ENCODE results near the gene KRT36.

Gene KRT36

DNA sequence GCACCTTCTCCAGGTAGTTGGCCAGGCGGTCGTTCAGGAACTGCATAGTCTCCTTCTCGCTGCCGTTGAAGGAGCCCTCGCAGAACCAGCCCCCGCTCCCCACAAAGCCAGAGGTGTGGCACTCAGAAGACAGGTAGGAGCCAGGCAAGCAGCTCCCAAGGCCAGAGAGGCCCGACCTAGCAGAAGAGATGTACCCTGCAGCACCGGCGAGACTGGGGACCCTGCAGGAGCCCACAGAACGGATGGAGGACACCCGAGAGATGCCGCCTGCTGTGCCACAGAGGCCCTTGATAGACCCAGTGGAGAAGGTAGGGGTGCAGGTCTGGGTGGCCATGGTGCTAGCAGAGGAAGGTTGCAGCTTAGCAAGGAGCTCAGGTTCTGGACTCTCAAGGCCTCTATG lies at the start of gene KRT36:
Gene KRT36 (minus strand): TSS at position 380 of the 400 bp plus-strand sequence. CDS start 46 bp downstream, at position 334.
- DNase-seq: no peak

DNA sequence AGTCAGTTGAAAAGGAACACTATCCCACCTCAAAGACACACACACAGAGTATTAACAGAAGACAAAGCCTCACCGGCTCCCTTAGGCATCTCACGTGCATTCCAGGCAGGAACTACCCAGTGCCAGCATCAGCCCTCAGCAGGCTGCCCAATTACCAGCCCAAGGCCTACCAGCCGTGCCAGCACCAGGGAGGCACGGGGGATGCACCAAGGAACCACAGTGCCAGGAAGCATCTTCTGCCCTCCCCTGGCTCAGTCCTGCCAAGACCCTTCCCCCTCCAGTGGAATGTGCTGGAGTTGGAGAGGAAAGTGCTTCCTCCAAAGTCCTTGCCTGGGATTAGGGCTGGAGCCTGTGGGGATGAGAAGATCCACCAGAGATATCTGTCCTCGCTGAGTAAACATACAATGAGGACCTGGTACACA lies 49.4 kb upstream of the KRT36 start:
- no peak for DNase-seq

DNA sequence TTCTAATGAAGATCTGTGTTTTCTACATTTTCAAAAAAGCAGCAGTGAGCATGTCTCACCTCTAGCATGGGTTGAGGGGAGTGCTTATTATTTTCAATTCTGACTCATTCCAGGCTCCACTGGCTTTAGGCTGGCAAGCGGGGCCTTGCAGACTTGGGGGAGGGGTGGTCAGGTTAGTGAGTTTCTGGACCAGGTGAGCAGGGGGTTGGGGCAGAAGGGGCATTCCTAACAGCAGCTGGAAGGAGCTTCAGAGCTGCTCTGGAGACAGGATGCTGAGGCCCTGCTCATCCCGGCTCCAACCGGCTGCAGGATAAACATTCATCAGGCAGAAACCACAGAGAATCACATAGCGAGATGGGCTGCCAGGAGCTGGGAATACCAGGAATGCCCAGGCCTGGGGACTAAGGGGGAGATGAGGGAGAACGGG lies 48.9 kb upstream of the KRT36 start:
- no peak for DNase-seq

DNA sequence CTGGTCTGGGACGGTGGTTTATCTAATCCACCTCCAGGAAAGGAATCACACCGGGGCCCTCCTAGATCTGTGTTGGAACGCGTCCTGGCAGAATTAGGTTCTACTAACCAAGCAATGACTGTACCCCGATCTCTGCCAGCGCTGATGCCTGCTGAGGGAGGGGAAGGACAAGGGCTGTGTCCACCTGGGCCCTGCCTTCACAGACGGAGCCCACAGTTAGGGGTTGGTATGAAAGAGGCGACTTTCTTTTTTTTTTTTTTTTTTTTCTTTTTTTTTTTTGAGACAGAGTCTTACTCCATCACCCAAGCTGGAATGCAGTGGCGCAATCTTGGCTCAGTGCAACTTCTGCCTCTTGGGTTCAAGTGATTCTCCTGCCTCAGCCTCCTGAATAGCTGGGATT lies 48.3 kb upstream of the KRT36 start:
- no peak for DNase-seq

DNA sequence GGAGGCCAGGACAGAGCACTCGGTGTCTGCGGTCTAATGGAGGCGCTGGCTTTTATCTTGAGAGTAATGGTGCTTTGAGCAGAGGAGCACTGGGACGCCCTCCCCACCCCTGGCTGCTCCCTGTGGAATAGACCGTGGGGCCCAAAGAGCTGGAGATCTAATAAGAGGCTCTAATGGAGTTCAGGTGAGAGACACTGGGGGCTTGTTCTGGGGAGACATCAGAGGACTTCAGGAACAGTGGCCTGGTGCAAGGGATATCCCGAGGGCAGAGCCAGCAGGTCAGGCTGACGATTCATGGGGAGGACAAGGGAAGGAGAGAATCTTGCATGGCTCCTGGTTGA lies 47.9 kb upstream of the KRT36 start:
- no peak for DNase-seq

DNA sequence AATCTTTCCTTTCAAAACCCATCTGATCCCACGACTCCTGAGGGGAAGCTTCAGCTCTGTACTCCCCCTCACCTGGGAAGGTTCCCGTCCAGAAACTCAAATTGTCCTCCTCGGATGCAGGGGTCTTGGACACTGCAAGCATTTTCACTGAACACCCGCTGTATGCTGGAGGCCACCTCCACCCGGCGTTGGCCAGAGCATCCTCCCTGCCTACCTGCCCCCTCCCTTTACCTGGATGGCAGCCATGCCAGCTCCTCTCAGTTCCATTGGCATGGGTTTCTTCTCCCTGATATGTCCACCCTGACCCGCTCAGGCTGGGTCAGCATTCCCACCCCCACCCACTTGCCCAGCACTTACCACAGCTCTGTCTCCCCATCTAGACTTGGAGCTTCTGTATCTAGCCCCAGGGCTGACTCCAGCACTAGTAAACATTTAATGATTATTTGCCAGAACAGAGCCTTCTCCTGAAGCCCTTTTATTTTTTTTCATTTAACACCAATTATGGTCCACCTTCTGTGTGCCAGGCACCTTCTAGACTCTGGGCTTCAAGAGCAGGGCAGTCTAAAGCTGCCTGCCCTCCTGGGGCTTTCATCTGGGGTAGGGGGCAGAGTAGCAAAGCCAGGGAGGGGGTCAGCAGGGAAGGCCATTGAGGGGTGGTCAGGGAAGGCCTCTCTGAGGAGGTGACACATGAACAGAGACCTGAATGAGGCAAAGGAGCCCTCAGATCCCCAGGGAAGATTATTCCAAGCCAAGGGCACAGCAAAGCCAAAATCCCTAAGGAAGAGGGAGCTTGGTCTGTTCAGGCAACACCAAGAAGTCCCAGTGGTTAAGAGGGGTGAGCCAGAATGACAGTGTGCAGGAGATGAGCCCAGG lies 47.3 kb upstream of the KRT36 start:
- no peak for DNase-seq

DNA sequence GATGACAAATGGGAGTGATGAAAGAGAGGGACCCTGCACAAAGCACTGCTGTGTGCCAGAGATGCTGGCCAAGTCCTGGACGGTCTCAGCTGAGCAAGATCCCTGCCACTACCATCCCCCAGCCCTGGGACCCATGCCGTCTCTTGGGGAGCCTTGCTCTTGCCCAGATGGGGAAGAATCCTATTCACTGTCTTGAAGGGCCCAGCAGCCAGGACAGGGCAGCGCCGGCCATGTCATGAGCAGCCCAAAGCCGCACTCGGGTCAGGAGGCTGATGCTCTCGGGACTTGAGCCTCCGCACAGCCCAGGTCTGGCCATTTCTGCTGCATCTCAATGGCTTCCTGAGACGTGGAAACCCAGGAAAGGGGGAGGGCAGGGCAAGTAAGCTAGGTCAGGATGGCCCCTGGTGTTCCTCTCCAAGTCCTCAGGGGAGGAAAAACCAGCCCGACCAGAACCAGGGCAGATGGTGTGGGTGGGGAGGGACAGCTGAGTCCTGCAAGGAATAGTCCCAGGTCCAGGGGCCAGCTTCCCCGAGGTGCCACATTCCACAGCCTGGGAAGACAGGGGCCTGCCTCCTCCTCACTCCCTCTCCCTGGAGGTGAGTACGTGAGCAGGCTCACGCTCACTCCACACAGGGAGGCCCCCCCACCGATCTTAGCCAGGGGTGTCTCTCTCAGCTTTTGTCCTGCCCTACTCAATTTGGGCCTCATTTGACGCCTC lies 46.2 kb upstream of the KRT36 start:
- no peak for DNase-seq

DNA sequence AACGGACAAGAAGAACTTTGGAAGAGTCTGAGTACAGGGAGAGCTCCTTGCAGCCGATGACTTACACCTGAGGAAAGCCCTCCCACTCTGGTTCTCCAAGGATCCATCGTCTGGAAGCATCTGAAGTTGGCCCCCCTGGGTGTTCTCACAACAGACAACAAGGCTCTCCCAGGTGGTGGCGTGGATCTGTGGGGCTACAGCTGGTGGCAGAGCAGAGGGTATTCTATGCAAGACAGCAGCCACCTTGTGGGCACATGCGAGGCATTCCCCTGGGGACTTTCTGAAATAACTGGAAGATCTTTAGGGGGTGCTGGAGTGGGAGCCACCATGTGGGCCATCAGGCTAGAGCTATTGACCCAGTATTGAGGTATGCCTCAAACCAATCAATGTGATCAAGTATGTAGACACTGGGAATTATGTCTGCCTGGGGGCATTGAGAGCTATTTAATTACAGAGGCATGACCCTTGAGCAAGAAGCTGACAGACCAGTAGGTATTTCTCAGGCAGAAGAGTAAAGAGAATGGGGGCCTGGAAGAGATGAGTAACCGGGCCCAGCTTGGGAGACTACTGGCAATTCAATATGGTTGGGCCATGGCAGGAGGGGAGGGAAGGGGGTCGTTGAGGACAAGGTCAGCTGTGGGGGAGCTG lies 45.3 kb upstream of the KRT36 start:
- no peak for DNase-seq

DNA sequence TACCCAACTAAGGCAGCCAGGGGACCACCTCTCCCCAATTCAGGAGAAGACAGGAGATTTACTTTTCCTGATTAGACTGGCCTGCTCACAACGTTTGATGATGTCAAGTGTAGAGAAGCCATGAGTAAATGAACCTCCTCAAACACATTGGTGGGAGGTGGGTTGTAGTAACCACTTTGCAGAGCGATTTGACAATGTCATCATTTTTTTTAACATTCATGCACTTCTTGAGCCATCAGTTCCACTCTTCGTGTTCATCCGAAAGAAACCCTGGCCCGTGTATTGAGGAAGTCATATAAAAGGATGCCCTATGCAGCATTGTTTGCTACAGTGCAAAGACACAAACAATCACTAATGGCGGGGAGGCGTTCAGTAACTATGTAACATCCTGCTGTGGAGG lies 43.9 kb upstream of the KRT36 start:
- no peak for DNase-seq

DNA sequence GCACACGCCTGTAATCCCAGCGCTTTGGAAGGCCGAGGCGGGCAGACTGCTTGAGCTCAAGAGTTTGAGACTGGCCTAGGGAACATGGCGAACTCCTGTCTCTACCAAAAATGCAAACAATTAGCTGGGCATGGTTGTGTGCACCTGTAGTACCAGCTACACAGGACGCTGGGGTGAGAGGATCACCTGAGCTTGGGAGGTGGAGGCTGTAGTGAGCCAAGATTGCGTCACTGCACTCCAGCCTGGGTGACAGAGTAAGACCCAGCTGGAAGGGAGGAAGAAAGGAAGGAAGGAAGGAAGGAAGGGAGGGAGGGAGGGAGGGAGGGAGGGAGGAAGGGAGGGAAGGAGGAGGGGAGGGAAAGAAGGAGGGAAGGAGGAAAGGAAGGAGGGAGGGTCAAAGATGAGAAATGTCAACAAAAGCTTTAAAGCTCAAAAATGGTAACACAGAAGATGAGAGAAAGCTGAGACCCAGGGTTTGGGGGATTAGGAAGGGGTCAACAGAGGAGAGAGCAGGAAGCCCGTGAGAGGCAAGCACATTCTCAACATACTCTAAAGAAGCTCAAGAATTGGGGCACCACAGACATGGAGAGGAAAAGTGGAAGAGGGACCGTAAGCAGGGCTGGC lies 43.3 kb upstream of the KRT36 start:
- DNase-seq: no peak

DNA sequence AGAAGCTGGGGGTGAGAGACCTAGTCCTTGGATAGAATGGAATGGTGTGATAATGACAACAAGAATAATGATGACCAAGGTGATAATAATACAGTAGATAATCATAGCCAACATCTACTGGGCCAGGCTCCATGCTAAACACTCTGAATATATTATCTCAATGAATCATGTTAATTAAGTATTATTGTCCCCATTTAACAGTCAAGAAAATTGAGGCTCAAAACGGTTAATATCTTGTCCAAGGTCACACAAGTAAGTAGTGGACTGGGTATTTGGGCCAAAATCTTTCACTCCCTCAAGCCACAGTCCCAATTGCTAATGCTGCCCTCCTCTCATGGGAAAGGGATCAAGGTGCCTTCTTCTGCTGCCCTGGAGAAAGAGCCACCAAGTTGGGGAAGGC lies 42.3 kb upstream of the KRT36 start:
- DNase-seq: no peak

DNA sequence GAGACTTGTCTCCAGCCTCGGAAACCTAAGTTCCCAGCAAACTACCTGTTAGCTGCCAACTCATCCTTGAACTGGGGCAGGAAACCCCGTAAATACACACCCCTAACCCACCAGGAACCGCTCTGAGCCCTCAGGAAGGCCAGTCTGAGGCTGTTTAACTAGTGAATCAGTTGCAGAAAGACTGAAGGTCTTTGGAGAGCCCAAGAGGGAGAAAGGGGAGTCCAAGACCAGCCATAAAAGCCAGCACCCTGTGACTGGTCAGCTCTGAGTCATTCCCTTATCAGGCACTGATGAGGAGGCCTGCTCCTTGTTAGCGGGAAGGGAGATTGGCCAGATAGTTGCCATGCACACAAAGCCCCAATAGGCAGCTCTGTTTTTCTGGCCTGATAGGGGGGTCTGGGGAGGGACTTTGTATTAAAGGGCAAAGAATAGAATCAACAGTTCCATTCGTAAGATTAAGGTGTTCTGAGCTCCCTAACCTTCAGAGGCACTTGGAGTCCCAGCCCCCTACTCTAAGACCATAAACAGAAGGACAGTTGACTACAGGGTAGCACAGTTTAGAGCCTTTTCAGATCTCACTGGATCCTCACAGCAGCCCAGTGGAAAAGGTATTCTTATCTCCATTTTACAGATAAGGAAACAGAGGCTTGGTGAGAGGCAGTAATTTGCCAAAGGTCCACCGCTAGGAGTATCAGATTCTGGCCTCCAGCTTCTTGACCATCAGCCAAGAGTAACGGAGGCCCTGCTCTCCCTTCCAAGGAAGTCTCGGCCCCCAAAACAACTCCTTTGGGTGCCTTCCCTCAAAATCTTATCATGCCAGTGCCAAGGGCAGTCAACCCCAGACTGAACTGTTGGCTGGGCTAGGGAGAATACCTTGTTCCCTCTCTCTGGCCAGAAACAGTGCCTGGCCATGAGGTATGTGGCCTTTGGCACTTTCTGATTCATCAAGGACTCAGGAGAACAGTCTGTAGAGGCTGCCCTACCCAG lies 40.6 kb upstream of the KRT36 start:
- DNase-seq: no peak

DNA sequence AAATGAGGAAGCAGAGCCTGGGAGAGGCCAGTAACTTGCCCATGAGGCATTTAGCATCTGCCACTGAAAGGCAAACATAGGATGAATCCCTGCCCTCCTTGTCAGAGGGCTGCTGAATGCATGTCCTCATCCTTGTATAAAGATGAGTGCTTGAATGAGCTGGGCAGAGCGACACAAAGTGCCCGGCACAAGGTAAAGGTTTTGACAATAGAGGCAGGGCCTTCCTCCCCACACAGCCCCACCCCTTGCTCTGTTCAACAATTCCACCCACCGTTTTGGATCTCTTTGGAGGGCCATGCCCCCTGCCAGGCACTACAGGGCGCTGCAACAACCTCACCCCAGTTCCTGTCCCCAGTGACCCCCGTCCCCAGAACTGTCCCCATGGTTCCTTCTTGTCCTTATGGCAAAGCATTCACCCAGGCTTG lies 39.8 kb upstream of the KRT36 start:
- no peak for DNase-seq

DNA sequence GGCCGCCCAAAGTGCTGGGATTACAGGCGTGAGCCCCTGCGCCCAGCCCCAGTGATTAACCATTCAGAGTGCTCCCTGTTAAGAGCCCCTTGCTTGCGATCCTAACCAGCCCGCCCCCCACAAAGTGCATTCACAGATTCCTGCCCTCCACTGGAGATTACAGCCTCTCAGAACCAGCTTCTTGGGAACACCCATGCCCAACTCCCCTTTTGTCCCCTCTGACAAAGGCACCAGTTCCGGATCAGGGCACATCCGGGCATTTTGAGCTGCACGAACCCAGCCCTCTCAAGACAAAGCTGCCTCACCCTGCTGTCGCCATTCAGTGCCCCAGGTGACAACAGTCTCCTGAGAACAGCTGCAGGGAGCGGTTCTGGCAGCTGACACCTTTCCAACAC lies 39.2 kb upstream of the KRT36 start:
- DNase-seq: no peak

DNA sequence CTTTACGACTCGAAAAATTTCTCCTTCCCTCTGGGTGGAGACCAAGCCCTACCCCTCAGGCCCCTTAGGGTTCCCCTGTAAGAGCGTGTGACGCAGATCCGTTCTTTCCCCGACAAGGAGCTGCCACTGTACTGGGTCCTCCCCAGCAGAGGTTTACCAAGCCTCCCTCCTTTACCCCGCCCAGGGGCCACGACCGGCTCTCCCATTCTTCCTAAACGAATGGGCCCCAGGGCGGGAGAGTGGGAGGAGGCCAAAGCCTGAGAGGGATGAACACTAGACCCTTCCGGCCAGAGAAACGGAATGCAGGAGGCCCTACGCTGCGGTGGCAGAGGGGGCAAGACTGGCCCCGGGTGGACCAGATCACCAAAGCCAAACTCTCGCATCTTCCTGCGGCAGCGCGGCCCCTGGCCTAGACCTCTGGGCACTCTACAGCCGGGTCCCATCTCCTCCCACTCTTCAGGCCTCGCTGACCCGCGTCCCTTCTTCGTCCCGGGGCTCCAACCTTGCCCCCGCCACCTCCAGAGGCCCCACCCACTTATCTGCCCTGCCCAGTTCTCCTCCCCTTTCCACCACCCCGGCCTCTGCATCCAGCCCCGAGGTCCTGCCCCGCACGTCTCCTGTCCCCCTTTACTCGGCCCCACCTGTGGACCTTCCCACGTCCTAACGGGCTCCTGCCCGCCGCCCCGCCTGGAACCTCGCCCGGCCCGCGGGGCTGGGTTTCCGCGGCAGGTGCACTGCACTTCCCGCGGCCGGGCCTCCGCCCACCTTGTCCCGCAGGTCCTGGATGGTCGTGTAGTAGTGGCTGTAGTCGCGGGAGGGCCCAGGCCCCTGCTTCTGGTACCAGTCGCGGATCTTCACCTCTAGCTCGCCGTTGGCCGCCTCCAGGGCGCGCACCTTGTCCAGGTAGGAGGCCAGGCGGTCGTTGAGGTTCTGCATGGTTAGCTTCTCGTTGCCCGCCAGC lies 37.6 kb upstream of the KRT36 start:
- DNase-seq: no peak

DNA sequence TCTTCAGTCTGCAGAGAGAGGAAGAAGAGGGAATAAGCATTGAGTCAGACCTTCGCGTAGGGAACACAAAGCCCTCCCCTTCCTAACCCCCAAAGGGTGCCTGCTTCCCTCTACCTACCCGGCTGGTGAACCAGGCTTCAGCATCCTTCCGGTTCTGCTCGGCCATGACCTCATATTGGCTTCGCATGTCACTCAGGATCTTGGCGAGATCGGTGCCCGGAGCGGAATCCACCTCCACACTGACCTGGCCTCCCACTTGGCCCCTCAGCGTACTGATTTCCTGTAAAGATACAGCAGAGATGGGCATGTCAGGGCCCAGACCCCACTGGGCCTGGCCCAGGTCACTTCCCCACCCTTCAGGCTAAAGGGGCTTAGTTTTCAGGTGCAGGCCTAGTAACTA lies 34.6 kb upstream of the KRT36 start:
- no peak for DNase-seq

DNA sequence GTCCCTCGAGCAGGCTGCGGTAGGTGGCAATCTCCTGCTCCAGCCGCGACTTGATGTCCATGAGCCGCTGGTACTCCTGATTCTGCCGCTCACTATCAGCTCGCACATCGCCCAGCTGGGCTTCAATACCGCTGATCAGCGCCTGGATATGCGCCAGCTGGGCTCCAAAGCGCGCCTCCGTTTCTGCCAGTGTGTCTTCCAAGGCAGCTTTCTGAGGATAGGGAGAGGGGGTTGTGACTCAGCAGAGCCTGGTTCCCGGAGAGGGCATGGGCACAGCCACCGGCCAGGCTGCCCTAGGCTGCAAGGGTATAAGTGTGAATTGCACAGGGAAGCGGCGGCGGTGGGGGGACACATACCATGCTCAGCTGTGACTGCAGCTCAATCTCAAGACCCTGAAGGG lies 34.1 kb upstream of the KRT36 start:
- DNase-seq: no peak

DNA sequence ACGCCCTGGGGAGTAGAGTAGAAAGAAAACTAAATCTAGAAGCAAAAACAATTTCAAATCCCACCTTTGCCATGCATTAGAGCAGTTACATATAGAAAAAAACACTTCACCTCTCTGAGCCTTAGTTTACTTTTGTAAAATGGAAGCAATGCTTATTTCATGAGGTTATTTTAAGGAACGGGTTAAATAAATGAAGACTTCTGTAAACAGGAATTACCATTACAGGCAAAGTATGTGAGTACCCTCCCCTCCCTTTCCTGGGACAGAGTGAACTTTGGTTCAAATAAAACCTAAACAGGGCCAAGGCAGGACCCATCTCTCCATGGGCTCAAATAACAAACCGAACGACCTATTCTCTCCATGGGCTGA lies 33.5 kb upstream of the KRT36 start:
- DNase-seq: no peak

DNA sequence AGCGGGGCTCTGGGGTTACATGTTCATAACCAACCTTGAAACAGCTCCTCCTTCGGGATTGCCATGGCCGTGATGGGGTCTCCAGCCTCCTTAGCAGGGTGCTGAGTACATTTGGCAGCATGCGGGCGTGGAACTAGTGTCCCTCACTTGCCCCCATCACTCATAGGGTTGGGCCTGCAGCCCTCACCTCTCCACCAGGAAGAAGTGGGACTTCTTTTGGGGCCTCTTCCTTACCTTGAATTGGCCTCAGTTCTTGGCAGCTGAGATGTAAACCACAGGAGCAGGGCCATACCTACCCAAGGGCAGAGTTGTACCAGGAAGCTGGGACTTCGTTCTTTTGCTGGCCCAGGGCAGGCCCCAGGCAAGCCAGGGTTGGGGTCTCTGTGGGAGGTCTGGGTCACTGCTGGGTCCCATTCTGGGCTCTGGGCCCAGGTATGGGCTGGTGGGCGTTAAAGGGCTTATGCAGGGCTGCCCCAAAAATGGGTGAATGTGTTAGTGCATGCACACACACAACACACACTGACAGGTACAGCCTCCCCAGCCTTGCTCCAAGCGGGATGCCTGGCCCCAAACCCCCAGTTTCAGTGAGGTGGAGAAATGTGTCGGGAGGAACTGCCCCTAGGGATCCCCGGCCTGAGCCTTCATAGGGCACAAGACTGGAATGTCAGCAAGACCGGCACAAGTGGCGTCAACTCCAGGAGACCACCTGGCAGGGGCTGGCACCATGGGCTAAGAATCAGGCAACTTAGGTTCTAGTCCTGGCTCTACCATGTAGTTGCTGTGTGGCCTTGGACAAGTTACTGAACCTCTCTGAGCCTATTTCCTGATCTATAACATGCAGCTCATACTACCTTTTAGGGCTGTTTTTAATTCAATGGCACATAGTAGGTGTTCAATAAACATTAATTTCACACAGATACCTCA lies 32.9 kb upstream of the KRT36 start:
- DNase-seq: no peak

All from SIG-M5 (cell line).